ENCODE data around the gene SERPINB5.

SERPINB5 gene

DNA sequence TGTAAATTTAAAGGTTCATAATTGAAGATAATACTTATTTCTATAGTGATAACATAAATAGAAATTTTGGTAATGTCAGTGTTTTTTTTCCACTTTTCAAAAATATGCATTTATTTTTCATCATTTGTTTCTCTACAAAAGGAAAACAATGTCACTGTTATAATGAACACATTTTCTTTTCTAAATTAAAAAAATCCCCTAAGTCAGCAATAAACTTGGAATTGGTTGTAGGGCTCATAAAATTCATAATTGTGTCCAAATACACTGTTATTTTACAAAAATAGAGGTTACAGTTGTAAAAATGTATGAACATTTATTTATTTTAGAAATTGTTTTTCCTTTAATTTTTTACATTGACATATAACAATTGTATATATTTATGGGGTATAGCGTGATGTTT lies 39.0 kb downstream of the SERPINB5 start:
- Histone ChIP-seq H3K9ac (no peak overlapping the region), H3K4me1 (no peaks in the 10 kb centered on the region), H3K9me3 (no peaks in the 10 kb centered on the region), H3K4me3 (no peak overlapping the region), H3K36me3 (no peaks in the 10 kb centered on the region), H3K27ac (no peak overlapping the region), H3K27me3 (no peaks in the 10 kb centered on the region), H3K4me2 (no peak overlapping the region), H4K20me1 (no peaks in the 10 kb centered on the region)
- TF ChIP-seq Cebpa-rat (IDR thresholded peaks at IDR 0.05) = no peak

DNA sequence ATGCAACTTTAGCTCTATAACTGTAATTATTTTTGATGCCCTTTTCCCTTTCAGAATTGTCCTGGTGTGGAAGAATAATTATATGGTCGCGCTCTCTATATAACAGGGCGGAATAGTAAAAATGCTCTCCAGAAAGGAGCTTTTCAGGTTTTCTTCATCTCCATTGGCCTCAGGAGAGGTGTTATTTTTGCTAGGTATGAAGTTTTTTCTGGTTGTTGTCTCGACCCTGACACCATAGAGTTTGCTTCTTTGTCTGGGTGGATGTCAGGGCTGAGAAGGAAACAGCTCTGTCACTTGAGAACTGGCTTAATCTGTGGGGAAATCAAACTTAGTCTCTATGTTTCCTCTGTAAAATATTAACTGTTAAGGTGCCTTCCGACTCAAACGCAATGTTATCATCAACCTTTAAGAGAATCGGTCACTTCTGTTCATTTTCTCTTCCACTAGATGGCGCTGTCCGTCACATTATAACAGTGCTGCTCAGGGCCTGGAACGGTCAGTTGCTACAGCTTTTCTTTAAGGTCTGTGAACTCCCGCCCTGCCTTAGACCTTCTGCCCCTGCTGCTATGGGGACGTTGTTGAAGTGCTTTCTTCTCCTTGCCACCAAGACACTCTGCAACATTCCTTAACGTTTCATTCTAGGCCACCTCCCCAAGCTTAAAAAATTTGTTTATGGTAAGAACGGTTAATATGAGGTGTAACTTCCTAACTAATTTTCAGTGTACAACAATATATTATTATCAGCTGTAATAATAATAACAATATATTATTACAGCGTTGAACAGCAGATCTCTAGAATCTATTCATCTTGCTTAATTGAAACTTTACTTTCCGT lies 41.6 kb downstream of the SERPINB5 start:
- Histone ChIP-seq H3K4me2 (no peak overlapping the region), H3K4me3 (no peak overlapping the region), H3K9ac (no peak overlapping the region), H4K20me1 (no peaks in the 10 kb centered on the region), H3K36me3 (no peaks in the 10 kb centered on the region), H3K4me1 (no peaks in the 10 kb centered on the region), H3K27me3 (no peaks in the 10 kb centered on the region), H3K27ac (no peak overlapping the region), H3K9me3 (no peaks in the 10 kb centered on the region)
- TF ChIP-seq Cebpa-rat (IDR thresholded peaks at IDR 0.05) = no peak

DNA sequence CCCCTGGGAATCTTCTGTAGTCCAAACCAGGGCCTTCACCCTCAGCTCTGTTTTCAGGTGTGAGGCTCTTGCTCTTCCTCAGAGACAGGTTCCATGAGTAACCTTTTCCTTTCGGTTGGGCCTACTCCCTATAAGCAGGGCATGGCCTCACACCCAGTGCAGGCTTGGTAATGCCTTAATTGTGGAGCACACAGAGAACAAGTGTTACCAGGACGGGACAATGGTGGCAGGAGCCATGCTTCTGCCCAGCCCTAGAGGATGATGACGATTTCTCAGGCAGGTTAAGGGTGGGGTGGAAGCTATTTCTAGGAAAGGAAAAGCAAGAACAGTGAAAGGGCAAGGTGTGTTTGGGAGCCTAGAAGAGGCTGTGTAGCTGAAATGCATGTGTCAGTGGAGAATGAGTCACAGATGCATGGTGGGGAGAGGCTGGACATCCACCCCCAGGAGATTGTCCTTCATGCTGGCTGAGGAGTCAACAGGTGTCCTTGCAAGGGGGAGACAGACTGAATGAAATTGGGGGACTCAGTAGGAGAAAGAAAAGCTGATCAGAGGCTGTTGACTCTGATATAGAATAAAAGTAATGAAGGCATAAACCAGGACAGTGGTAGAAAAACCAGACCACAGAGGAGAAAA lies 43.4 kb downstream of the SERPINB5 start:
- no peak overlapping the region for H3K9ac ChIP-seq
- H3K27me3 ChIP-seq = no peaks in the 10 kb centered on the region
- no peak overlapping the region for H3K4me3 ChIP-seq
- no peaks in the 10 kb centered on the region for H3K9me3 ChIP-seq
- H4K20me1 ChIP-seq = no peaks in the 10 kb centered on the region
- H3K36me3 ChIP-seq = no peaks in the 10 kb centered on the region
- no peak for TF ChIP-seq Cebpa-rat (IDR thresholded peaks at IDR 0.05)
- H3K4me2 ChIP-seq = no peak overlapping the region
- no peak overlapping the region for H3K27ac ChIP-seq
- H3K4me1 ChIP-seq = no peaks in the 10 kb centered on the region

DNA sequence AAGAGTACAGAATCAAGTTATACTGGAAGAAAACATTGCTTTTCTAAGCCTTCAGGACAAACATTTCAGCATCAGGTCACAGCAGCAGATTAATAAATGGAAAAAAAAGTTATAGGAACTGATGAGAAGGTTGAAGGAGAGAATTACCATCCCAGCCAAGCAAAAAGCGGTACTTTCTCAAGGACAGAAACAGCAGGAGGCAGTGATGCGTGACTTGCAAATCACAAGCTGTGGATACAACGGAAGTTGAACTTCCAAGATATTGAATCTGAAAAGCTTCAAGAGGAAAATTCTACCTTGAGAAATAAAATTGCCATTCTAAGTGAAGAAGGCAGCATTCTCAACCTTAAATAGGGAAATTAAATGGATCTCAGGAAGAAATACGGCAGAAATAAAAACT lies 46.9 kb downstream of the SERPINB5 start:
- Histone ChIP-seq H3K27ac (no peak overlapping the region), H3K4me3 (no peak overlapping the region), H3K9ac (no peak overlapping the region), H3K9me3 (peaks cover 9% of the 10 kb centered on the region; the same call in 1 of the 2 replicates), H3K4me1 (no peaks in the 10 kb centered on the region), H3K4me2 (no peak overlapping the region), H4K20me1 (no peaks in the 10 kb centered on the region), H3K36me3 (no peaks in the 10 kb centered on the region), H3K27me3 (no peaks in the 10 kb centered on the region)
- TF ChIP-seq Cebpa-rat (IDR thresholded peaks at IDR 0.05) = no peak

DNA sequence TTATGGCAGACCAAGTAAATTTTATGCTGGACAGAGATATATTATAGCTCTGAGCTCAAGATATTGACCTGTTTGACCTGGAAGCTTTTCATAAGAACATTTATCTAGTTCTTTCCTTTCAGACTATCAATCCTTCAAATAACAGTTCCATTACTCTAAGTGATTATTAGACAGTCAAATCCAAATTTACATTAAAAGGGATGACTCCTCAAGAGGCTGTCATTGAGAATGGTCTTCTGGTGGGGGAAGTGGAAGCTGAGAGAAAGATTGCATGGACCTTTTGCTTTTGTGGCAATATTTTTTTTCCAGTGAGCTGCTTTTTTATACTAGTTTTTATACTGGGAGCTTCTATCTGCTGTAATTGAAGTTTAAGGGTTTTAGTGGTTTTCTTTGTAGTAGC lies 50.5 kb downstream of the SERPINB5 start:
- Histone ChIP-seq H3K36me3 (no peaks in the 10 kb centered on the region), H3K4me3 (no peak overlapping the region), H3K4me2 (no peak overlapping the region), H3K9ac (no peak overlapping the region), H4K20me1 (no peaks in the 10 kb centered on the region), H3K4me1 (no peaks in the 10 kb centered on the region), H3K27ac (no peak overlapping the region), H3K27me3 (no peaks in the 10 kb centered on the region), H3K9me3 (peaks cover 9% of the 10 kb centered on the region; the same call in 1 of the 2 replicates)
- TF ChIP-seq Cebpa-rat (IDR thresholded peaks at IDR 0.05) = no peak

DNA sequence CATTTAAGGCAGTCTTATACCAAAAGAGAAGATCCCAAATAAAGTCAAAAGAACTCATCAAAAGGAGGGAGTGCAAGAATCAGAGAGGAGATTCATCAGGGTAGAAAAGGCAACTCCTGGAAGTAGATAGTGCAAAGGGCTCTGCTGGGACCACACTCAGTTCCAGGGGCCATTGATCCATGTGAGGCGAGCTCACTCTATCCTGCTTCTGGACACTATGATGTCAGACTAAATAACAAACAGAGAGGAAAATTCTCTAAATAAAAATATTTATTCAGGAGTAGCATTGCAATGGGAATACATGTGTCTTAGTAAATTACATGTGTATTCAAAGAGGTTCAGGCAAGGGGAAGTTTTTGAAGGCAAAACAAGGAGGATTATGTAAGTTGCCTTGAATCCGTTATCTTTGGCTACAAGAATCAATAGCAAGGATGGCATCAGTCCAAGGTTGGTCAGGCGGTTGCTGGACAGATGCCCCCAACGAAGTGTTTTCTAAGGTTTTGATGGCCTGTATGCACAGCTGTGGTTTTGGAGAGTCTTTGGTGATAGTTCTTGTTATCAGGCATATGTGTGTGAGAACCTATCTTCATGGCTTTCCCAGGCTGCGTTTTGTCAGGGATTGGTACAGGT lies 52.2 kb downstream of the SERPINB5 start:
- Histone ChIP-seq H3K36me3 (no peaks in the 10 kb centered on the region), H3K27me3 (no peaks in the 10 kb centered on the region), H3K9me3 (peaks cover 9% of the 10 kb centered on the region; the same call in 1 of the 2 replicates), H3K4me2 (no peak overlapping the region), H3K4me3 (no peak overlapping the region), H3K27ac (no peak overlapping the region), H3K9ac (no peak overlapping the region), H4K20me1 (no peaks in the 10 kb centered on the region), H3K4me1 (no peaks in the 10 kb centered on the region)
- no peak for TF ChIP-seq Cebpa-rat (IDR thresholded peaks at IDR 0.05)

DNA sequence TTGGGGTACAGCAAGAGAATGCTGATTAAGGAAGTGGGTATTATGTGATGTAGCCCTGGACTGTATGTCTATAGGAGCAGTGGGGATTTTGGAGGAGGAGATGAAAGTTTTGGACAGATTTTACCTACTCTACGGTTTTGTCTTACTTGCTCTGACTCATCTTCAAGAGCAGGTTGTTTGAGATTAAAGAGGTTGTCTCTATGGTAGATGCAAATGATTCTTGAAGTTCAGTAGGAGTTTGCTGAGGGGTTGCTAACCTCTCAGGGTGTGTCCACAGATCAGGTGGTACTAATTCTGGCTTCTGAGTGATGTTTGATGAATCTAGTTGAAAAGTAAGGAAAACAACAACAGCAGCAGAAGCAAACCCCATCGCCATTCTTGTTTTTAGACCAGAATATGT lies 55.7 kb downstream of the SERPINB5 start:
- Histone ChIP-seq H4K20me1 (no peaks in the 10 kb centered on the region), H3K9me3 (peaks cover 5% of the 10 kb centered on the region; the same call in 1 of the 2 replicates), H3K9ac (no peak overlapping the region), H3K4me3 (no peak overlapping the region), H3K27me3 (no peaks in the 10 kb centered on the region), H3K4me1 (no peaks in the 10 kb centered on the region), H3K27ac (no peak overlapping the region), H3K4me2 (no peak overlapping the region), H3K36me3 (no peaks in the 10 kb centered on the region)
- no peak for TF ChIP-seq Cebpa-rat (IDR thresholded peaks at IDR 0.05)

DNA sequence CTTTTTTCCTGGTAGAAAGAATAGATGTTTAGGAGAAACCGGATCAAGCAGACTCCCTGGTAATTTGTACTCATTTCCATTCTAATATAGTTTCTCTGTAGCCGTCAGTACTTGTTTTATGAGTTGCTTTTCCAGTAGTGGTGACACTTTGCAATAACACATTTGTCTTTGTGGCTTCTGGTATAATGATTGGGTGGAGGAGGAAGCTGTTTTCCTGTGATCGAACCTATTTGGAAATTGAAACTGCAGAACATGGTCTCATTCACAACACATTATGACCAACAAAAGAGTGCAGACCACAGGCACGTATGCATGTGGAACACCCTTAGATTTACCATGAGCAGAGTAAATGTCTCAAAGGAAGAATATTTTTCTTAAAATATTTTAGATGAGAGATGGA lies 57.9 kb downstream of the SERPINB5 start:
- Histone ChIP-seq H3K4me1 (no peaks in the 10 kb centered on the region), H3K9ac (no peak overlapping the region), H3K27me3 (no peaks in the 10 kb centered on the region), H3K9me3 (no peaks in the 10 kb centered on the region), H4K20me1 (no peaks in the 10 kb centered on the region), H3K4me3 (no peak overlapping the region), H3K4me2 (no peak overlapping the region), H3K36me3 (no peaks in the 10 kb centered on the region), H3K27ac (no peak overlapping the region)
- no peak for TF ChIP-seq Cebpa-rat (IDR thresholded peaks at IDR 0.05)

DNA sequence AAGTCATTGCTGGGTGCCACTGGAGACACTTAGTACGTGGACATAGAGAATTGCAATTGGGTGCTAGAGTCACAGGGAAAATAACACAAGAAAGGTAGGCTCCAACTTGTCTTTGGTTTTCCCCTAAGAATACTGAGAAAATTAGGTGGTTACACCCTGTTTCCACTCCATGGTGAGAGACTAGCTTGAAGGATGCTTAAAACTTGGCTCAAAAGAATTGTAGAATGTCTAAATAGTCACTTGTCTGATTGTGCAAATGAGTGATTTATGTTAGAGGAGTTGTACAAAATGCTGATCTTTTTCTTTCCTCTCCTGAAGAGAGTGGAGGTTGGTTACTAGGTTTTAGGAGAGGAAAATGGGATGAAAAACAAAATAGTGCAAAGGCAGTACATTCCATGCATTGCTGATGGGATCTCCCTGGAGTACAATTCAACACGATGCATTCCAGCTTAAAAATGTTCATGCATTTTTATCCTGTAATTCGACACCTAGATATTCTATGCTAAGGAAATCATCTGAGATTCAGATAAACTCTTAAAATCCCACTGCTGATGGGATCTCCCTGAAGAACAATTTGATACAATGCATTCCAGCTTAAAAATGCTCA lies 63.2 kb downstream of the SERPINB5 start:
- Histone ChIP-seq H3K9ac (no peak overlapping the region), H3K27ac (no peak overlapping the region), H3K4me1 (no peaks in the 10 kb centered on the region), H3K9me3 (no peaks in the 10 kb centered on the region), H3K4me2 (no peak overlapping the region), H4K20me1 (no peaks in the 10 kb centered on the region), H3K27me3 (no peaks in the 10 kb centered on the region), H3K4me3 (no peak overlapping the region), H3K36me3 (no peaks in the 10 kb centered on the region)
- TF ChIP-seq Cebpa-rat (IDR thresholded peaks at IDR 0.05) = no peak

DNA sequence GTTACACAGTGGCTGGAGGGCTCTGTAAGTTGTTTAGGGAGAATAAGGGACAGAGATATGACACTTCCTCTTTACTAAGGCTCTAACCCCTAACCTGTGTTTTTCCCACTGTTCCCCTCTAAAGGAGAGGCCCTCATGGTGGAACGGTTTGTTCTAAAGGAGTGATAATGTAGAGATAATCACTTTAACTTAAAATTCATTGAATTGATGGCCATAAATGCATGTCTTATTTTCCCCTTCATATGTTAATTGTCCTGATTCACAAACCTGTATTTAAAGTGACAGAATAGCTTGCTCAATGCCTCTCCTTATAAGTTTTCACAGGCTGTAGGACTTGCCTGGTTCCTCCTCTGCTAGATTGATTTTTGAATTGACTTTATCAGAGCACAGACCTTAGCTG lies 65.3 kb downstream of the SERPINB5 start, which contains the start of gene SERPINB12:
TSS of gene SERPINB12 (plus strand) at position 301 of the 400 bp plus-strand sequence. CDS start 13,791 bp downstream, outside the sequence.
- Histone ChIP-seq H3K36me3 (no peaks in the 10 kb centered on the region), H4K20me1 (no peaks in the 10 kb centered on the region), H3K27me3 (no peaks in the 10 kb centered on the region), H3K4me3 (no peak within 1 kb of the TSS), H3K9ac (no peak within 1 kb of the TSS), H3K27ac (no peak within 1 kb of the TSS), H3K4me2 (no peak within 1 kb of the TSS), H3K4me1 (no peaks in the 10 kb centered on the region), H3K9me3 (no peaks in the 10 kb centered on the region)
- TF ChIP-seq Cebpa-rat (IDR thresholded peaks at IDR 0.05) = no peak
